ENCODE data around the gene F11. TPM values are rescaled to one million over a fixed set of nuclear protein-coding genes. Genes with fewer than 3 reads are reported as not detected.

The F11 gene
- total RNA-seq, 6 experiments from 2014 or later: not detected

DNA sequence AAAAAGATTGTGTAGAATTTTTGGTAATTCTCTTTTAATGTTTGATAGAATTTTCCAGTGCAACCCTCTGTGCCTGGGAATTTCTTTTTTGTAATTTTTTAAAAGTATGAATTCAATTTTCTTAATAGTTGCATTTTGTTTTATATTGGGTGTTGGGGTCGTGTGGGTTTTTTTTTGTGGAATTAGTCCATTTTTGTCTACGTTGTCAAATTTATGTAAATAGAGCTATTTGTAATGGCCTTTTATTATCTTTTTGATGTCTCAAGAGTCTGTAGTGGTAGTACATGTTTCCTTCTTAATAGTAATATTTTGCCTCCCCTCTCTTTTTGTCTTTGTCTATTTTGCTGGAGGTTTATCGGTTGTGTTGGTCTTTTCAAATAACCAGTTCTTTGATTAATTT lies 64.4 kb downstream of the F11 start:
- Mint-ChIP-seq H3K4me1 (ENCODE audit: low read depth) (no peaks in the 10 kb centered on the region), H3K36me3 (ENCODE audit: low read depth) (no peaks in the 10 kb centered on the region), H3K4me3 (no peak overlapping the region), H3K9me3 (peaks cover 13% of the 10 kb centered on the region; the same call in 1 of the 2 replicates), H3K27ac (no peak overlapping the region), H3K27me3 (ENCODE audit: insufficient read depth) (no peaks in the 10 kb centered on the region; the same call in none of the 2 replicates)
- TF ChIP-seq, protein P1, sequence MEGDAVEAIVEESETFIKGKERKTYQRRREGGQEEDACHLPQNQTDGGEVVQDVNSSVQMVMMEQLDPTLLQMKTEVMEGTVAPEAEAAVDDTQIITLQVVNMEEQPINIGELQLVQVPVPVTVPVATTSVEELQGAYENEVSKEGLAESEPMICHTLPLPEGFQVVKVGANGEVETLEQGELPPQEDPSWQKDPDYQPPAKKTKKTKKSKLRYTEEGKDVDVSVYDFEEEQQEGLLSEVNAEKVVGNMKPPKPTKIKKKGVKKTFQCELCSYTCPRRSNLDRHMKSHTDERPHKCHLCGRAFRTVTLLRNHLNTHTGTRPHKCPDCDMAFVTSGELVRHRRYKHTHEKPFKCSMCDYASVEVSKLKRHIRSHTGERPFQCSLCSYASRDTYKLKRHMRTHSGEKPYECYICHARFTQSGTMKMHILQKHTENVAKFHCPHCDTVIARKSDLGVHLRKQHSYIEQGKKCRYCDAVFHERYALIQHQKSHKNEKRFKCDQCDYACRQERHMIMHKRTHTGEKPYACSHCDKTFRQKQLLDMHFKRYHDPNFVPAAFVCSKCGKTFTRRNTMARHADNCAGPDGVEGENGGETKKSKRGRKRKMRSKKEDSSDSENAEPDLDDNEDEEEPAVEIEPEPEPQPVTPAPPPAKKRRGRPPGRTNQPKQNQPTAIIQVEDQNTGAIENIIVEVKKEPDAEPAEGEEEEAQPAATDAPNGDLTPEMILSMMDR (IDR thresholded peaks at IDR 0.05): no peak
- no peak for DNase-seq

DNA sequence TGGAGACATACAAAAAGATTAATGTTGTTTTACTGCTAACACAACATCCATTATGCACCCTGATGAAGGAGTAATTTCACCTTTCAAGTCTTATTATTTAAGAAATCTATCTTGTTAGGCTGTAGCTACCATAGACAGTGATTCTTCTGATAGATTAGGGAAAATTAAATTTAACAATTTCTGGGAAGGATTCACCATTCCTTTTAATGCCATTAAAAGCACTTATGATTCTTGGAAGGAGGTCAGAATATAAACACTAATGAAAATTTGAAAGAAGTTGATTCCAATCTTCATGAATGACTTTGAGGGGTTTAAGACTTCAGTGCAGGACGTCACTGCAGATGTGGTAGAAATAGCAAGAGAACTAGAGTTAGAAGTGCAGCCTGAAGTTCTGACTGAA lies 69.8 kb downstream of the F11 start:
- Mint-ChIP-seq H3K27ac (no peak overlapping the region), H3K27me3 (ENCODE audit: insufficient read depth) (no peaks in the 10 kb centered on the region), H3K4me3 (no peak overlapping the region), H3K9me3 (peaks cover 4% of the 10 kb centered on the region; the same call in 1 of the 2 replicates), H3K4me1 (ENCODE audit: low read depth) (no peaks in the 10 kb centered on the region), H3K36me3 (ENCODE audit: low read depth) (no peaks in the 10 kb centered on the region)
- TF ChIP-seq, protein P1 (IDR thresholded peaks at IDR 0.05): no peak
- no peak for DNase-seq

Other genes starting within 250 kb of the F11 start
- under 1 TPM; 0.20 to 0.90 (median 0.45) TPM for gene TLR3, start 197.0 kb upstream of the F11 start, total RNA-seq (2021; fragmentation: NEBNext Ultra II Directional; extraction: Animal tissue kit (Norgen Biotek cat#: 25700))
- not detected for gene FAM149A, start 161.5 kb upstream of the F11 start, total RNA-seq (2021; fragmentation: NEBNext Ultra II Directional; extraction: Animal tissue kit (Norgen Biotek cat#: 25700))
- 1 to 10 TPM; 4.8 to 8.4 (median 6.1) TPM for gene CYP4V2, start 74.6 kb upstream of the F11 start, total RNA-seq (2021; fragmentation: NEBNext Ultra II Directional; extraction: Animal tissue kit (Norgen Biotek cat#: 25700))
- not detected for gene KLKB1, start 38.7 kb upstream of the F11 start, total RNA-seq (2021; fragmentation: NEBNext Ultra II Directional; extraction: Animal tissue kit (Norgen Biotek cat#: 25700))

Data from HFFc6 (cell line).